Fibroblast of lung (primary cell): Measurements from ENCODE around the gene GPC3. TPM values are rescaled to one million over a fixed set of nuclear protein-coding genes. Genes with fewer than 3 reads are reported as not detected.

Experiments used
- DNase-seq, 2 donors: peaks; one replicate each; pipeline versions ENCODE4 v3.0.0 to v3.0.0-alpha.2; 2010; ENCODE audit warnings: low read depth in 2 of 2
- H2AFZ ChIP-seq: 2 replicates; pipeline ENCODE4 v1.5.1; 2012; ENCODE audit warnings: low read length, control low read depth, inconsistent platforms
- H3K27ac ChIP-seq: 2 replicates; pipeline ENCODE4 v1.5.1; 2011; ENCODE audit warnings: low read length, control low read depth; ENCODE audit not compliant: insufficient read depth
- H3K27me3 ChIP-seq: 2 replicates; pipeline ENCODE4 v1.5.1; 2011; ENCODE audit warnings: mild to moderate bottlenecking, low read length; ENCODE audit not compliant: control insufficient read depth, insufficient read depth
- H3K36me3 ChIP-seq: 2 replicates; pipeline ENCODE4 v1.5.1; 2011; ENCODE audit warnings: low read length; ENCODE audit not compliant: control insufficient read depth, insufficient read depth
- H3K4me1 ChIP-seq: 2 replicates; pipeline ENCODE4 v1.5.1; 2011; ENCODE audit warnings: low read length; ENCODE audit not compliant: control insufficient read depth, insufficient read depth; ENCODE audit errors: extremely low read depth
- H3K4me2 ChIP-seq: 2 replicates; pipeline ENCODE4 v1.5.1; 2011; ENCODE audit warnings: low read length, control low read depth; ENCODE audit not compliant: insufficient read depth; ENCODE audit errors: extremely low read depth
- H3K4me3 ChIP-seq, 4 experiments: fragments of 200-600 bp in 1 of 4; sonication (generic) in 1 of 4; replicated peaks in 1 of 4; 2 replicates each; pipeline ENCODE4 v1.5.1; 2011 to 2016; ENCODE audit warnings: low read length in 4 of 4, low read depth in 3 of 4, mild to moderate bottlenecking in 3 of 4, control low read depth in 2 of 4, inconsistent platforms in 1 of 4, mixed read lengths in 1 of 4; ENCODE audit not compliant: insufficient read depth in 1 of 4; ENCODE audit errors: control extremely low read depth in 1 of 4
- H3K79me2 ChIP-seq: 2 replicates; pipeline ENCODE4 v1.5.1; 2012; ENCODE audit warnings: mild to moderate bottlenecking, low read length, inconsistent platforms; ENCODE audit not compliant: control insufficient read depth, insufficient read depth
- H3K9ac ChIP-seq: 2 replicates; pipeline ENCODE4 v1.5.1; 2011; ENCODE audit warnings: mild to moderate bottlenecking, low read length, control low read depth; ENCODE audit not compliant: insufficient read depth
- H3K9me3 ChIP-seq: 2 replicates; pipeline ENCODE4 v1.5.1; 2012; ENCODE audit warnings: low read depth, low read length; ENCODE audit not compliant: control insufficient read depth, insufficient read depth
- H4K20me1 ChIP-seq: 2 replicates; pipeline ENCODE4 v1.5.1; 2011; ENCODE audit warnings: low read length; ENCODE audit not compliant: control insufficient read depth, insufficient read depth; ENCODE audit errors: extremely low read depth
- CTCF ChIP-seq, 2 donors: IDR thresholded peaks in 1 of 2; conservative IDR thresholded peaks in 1 of 2; 1 replicate in 1 of 2; 2 replicates in 1 of 2; pipeline ENCODE4 v1.5.1; 2011 to 2012; ENCODE audit warnings: low read length in 2 of 2, control low read depth in 1 of 2, inconsistent platforms in 1 of 2, low read depth in 1 of 2, mild to moderate bottlenecking in 1 of 2
- EZH2 ChIP-seq: IDR thresholded peaks from 2 replicates; pipeline ENCODE4 v1.5.1; 2012; ENCODE audit warnings: low read length, control low read depth, mild to moderate bottlenecking; ENCODE audit errors: missing control alignments
- polyA plus RNA-seq, 2 donors: library from polyadenylated mRNA; depleted of rRNA in 1 of 2; stranded (reverse) in 1 of 2; unstranded in 1 of 2; fragments of >200 nt; gene quantifications; 2 replicates each; pipeline ENCODE4 v1.2.1, GENCODE V29; 2011 to 2012; ENCODE audit warnings: missing spikeins in 1 of 2
- total RNA-seq: library from RNA; depleted of rRNA; stranded (reverse); fragments of >200 nt; gene quantifications from 2 replicates; pipeline ENCODE4 v1.2.1, GENCODE V29; 2014

Gene GPC3
- total and polyA plus RNA-seq, 2 donors (not counting 1 experiment from before 2014, with no cell fraction given), result 6.4 to 7.1 TPM

GRCh38 chrX:133951098-133951497 lies 34.3 kb downstream of the GPC3 start:
- H3K27me3 ChIP-seq, result no peaks in the 10 kb centered on the region
- no peak overlapping the region for H3K9ac ChIP-seq
- no peak overlapping the region for H3K4me3 ChIP-seq
- H3K36me3 ChIP-seq, result no peaks in the 10 kb centered on the region
- no peaks in the 10 kb centered on the region for H4K20me1 ChIP-seq
- DNase-seq, result no peak
- no peaks in the 10 kb centered on the region for H3K9me3 ChIP-seq
- TF ChIP-seq EZH2 (no peak), CTCF (conservative IDR thresholded peaks at IDR 0.05 in 1 of 2, IDR thresholded peaks at IDR 0.05 in 1 of 2; ENCODE audit: low read depth in 1 of 2, low read length in 2 of 2) (no peak)
- no peaks in the 10 kb centered on the region for H3K4me1 ChIP-seq
- H3K79me2 ChIP-seq, result no peaks in the 10 kb centered on the region
- H3K4me2 ChIP-seq, result no peak overlapping the region
- no peak overlapping the region for H3K27ac ChIP-seq
- H2AFZ ChIP-seq, result no peak overlapping the region

- Histone ChIP-seq H3K4me1 (no peaks in the 10 kb centered on the region), H3K9ac (no peak overlapping the region), H3K27me3 (no peaks in the 10 kb centered on the region), H3K4me3 (no peak overlapping the region), H3K36me3 (no peaks in the 10 kb centered on the region), H4K20me1 (no peaks in the 10 kb centered on the region), H3K27ac (no peak overlapping the region), H3K4me2 (no peak overlapping the region), H2AFZ (no peak overlapping the region), H3K9me3 (no peaks in the 10 kb centered on the region), H3K79me2 (no peaks in the 10 kb centered on the region)
- TF ChIP-seq EZH2 (no peak), CTCF (conservative IDR thresholded peaks at IDR 0.05 in 1 of 2, IDR thresholded peaks at IDR 0.05 in 1 of 2; ENCODE audit: low read depth in 1 of 2, low read length in 2 of 2) (no peak)
- DNase-seq, result no peak
These were observed 35.2 kb downstream of the GPC3 start for GRCh38 chrX:133950214-133950613.

GRCh38 chrX:133948895-133949294 lies 36.5 kb downstream of the GPC3 start:
- Histone ChIP-seq H3K27ac (no peak overlapping the region), H2AFZ (no peak overlapping the region), H3K79me2 (no peaks in the 10 kb centered on the region), H4K20me1 (no peaks in the 10 kb centered on the region), H3K36me3 (no peaks in the 10 kb centered on the region), H3K27me3 (no peaks in the 10 kb centered on the region), H3K9me3 (no peaks in the 10 kb centered on the region), H3K9ac (no peak overlapping the region), H3K4me2 (no peak overlapping the region), H3K4me1 (no peaks in the 10 kb centered on the region), H3K4me3 (no peak overlapping the region)
- DNase-seq, result no peak
- TF ChIP-seq CTCF (conservative IDR thresholded peaks at IDR 0.05 in 1 of 2, IDR thresholded peaks at IDR 0.05 in 1 of 2; ENCODE audit: low read depth in 1 of 2, low read length in 2 of 2), result no peak
- no peak for TF ChIP-seq EZH2
